ENCODE results near the gene NFKBIE.

NFKBIE gene

GRCh38 chr6:44278774-44279697 is 13.7 kb upstream of the NFKBIE start:
- DNase-seq (ENCODE audit: low read depth in 2 of 2): no peak
- no peak overlapping the region for H3K4me3 ChIP-seq (replicated peaks in 1 of 2; ENCODE audit: low read depth in 2 of 2, low read length in 2 of 2)
- no peak for TF ChIP-seq CTCF (IDR thresholded peaks at IDR 0.05; ENCODE audit: low read depth, low read length)

GRCh38 chr6:44278315-44278714 is 13.0 kb upstream of the NFKBIE start:
- TF ChIP-seq CTCF (IDR thresholded peaks at IDR 0.05; ENCODE audit: low read depth, low read length): no peak
- H3K4me3 ChIP-seq (replicated peaks in 1 of 2; ENCODE audit: low read depth in 2 of 2, low read length in 2 of 2): no peak overlapping the region
- DNase-seq (ENCODE audit: low read depth in 2 of 2): no peak

GRCh38 chr6:44277763-44278162 is 12.4 kb upstream of the NFKBIE start:
- no peak for TF ChIP-seq CTCF (IDR thresholded peaks at IDR 0.05; ENCODE audit: low read depth, low read length)
- no peak for DNase-seq (ENCODE audit: low read depth in 2 of 2)

GRCh38 chr6:44276667-44277640 is 11.6 kb upstream of the NFKBIE start:
- H3K4me3 ChIP-seq (replicated peaks in 1 of 2; ENCODE audit: low read depth in 2 of 2, low read length in 2 of 2): no peak overlapping the region
- DNase-seq (ENCODE audit: low read depth in 2 of 2): no peak
- TF ChIP-seq CTCF (IDR thresholded peaks at IDR 0.05; ENCODE audit: low read depth, low read length): no peak

More at GRCh38 chr6:44277763-44278162, 12.4 kb upstream of the NFKBIE start:
- no peak overlapping the region for H3K4me3 ChIP-seq (replicated peaks in 1 of 2; ENCODE audit: low read depth in 2 of 2, low read length in 2 of 2)

GRCh38 chr6:44275749-44276648 is 10.6 kb upstream of the NFKBIE start:
- no peak for DNase-seq (ENCODE audit: low read depth in 2 of 2)
- TF ChIP-seq CTCF (IDR thresholded peaks at IDR 0.05; ENCODE audit: low read depth, low read length): no peak
- no peak overlapping the region for H3K4me3 ChIP-seq (replicated peaks in 1 of 2; ENCODE audit: low read depth in 2 of 2, low read length in 2 of 2)

- no peak for DNase-seq (ENCODE audit: low read depth in 2 of 2)
- no peak for TF ChIP-seq CTCF (IDR thresholded peaks at IDR 0.05; ENCODE audit: low read depth, low read length)
- no peak overlapping the region for H3K4me3 ChIP-seq (replicated peaks in 1 of 2; ENCODE audit: low read depth in 2 of 2, low read length in 2 of 2)
These were observed 10.0 kb upstream of the NFKBIE start for GRCh38 chr6:44275271-44275748.

All from cardiac fibroblast (primary cell).